ENCODE results near the gene CCDC43.

CCDC43 gene

GRCh38 chr17:44627513-44628242 is 61.9 kb downstream of the CCDC43 start:
- no peak for DNase-seq (ENCODE audit: low read depth)

Measured in activated T-cell treated with anti-CD3 and anti-CD28 coated beads for 24 hours (primary cell).